ENCODE measurements around the gene SDSL.

The SDSL gene

GRCh38 chr12:113452458-113452857, 30.3 kb downstream of the SDSL start:
- DNase-seq, result no peak

- no peak for DNase-seq
Observed at GRCh38 chr12:113453330-113453729, 31.1 kb downstream of the SDSL start.

GRCh38 chr12:113456199-113456598, 34.0 kb downstream of the SDSL start:
- no peak for DNase-seq

GRCh38 chr12:113456761-113457160, 34.6 kb downstream of the SDSL start:
- DNase-seq, result no peak

GRCh38 chr12:113457185-113457584, 35.0 kb downstream of the SDSL start:
- no peak for DNase-seq

- DNase-seq, result no peak
Observed at GRCh38 chr12:113457710-113458109, 35.5 kb downstream of the SDSL start.

GRCh38 chr12:113459981-113460380, 37.8 kb downstream of the SDSL start:
- no peak for DNase-seq

GRCh38 chr12:113461666-113462065, 39.5 kb downstream of the SDSL start:
- DNase-seq, result no peak

GRCh38 chr12:113462117-113462774, 40.1 kb downstream of the SDSL start:
- DNase-seq, result peak; percentile 69

GRCh38 chr12:113462998-113463745, 41.0 kb downstream of the SDSL start:
- no peak for DNase-seq

GRCh38 chr12:113463746-113464451, 41.7 kb downstream of the SDSL start:
- no peak for DNase-seq

- no peak for DNase-seq
Observed at GRCh38 chr12:113464452-113464775, 42.2 kb downstream of the SDSL start.

GRCh38 chr12:113464852-113465719, 42.9 kb downstream of the SDSL start:
- DNase-seq, result no peak

GRCh38 chr12:113465808-113466453, 43.8 kb downstream of the SDSL start:
- no peak for DNase-seq

GRCh38 chr12:113466454-113467141, 44.4 kb downstream of the SDSL start:
- no peak for DNase-seq

GRCh38 chr12:113467142-113467501, 44.9 kb downstream of the SDSL start:
- no peak for DNase-seq

GRCh38 chr12:113467502-113468364, 45.6 kb downstream of the SDSL start:
- DNase-seq, result no peak

- no peak for DNase-seq
Observed at GRCh38 chr12:113468365-113469223, 46.4 kb downstream of the SDSL start.

- no peak for DNase-seq
Observed at GRCh38 chr12:113469224-113469948, 47.2 kb downstream of the SDSL start.
